Upper lobe of right lung (tissue), 1 donor: ENCODE data around the gene PPIP5K1. TPM values are rescaled to one million over a fixed set of nuclear protein-coding genes. Genes with fewer than 3 reads are reported as not detected.
A peak's percentile ranks its signal among the peaks of the same experiment; 100 is the strongest.

Experiments used
- ATAC-seq: fragments of 200-7000 bp; cut with Tn5 transposase; one replicate; pipeline ENCODE4 v1.9.1; 2020; ENCODE audit warnings: mild to moderate bottlenecking, moderate library complexity
- DNase-seq: peaks from one replicate; pipeline ENCODE4 v3.0.0-alpha.2; 2020
- H3K27ac ChIP-seq: fragments of 200-600 bp; one replicate; pipeline ENCODE4 v1.8.0; 2022
- H3K27me3 ChIP-seq: fragments of 200-600 bp; one replicate; pipeline ENCODE4 v1.8.0; 2022; ENCODE audit warnings: mild to moderate bottlenecking
- H3K36me3 ChIP-seq: fragments of 200-600 bp; one replicate; pipeline ENCODE4 v1.8.0; 2022
- H3K4me1 ChIP-seq: fragments of 200-600 bp; one replicate; pipeline ENCODE4 v1.8.0; 2022
- H3K4me3 ChIP-seq: fragments of 200-600 bp; one replicate; pipeline ENCODE4 v1.8.0; 2022; ENCODE audit warnings: mild to moderate bottlenecking
- H3K9me3 ChIP-seq: fragments of 200-600 bp; one replicate; pipeline ENCODE4 v1.8.0; 2022
- CTCF ChIP-seq: fragments of 200-600 bp; IDR thresholded peaks from one replicate; pipeline ENCODE4 v1.8.0; 2022; ENCODE audit warnings: antibody characterized with exemption
- intact Hi-C: fragments of 100-400 bp; cut with DNase I; formaldehyde crosslinking; loops from one replicate; pipeline ENCODE4 v1.11.0; 2022
- total RNA-seq: library from RNA; stranded (reverse); fragmentation: NEBNext Ultra II Directional; extraction: Animal tissue kit (Norgen Biotek cat#: 25700); gene quantifications from one replicate; pipeline ENCODE4 v1.2.1, GENCODE V29; 2021
- donor health status: DM: no; HTN: yes; CAD: no; lungs with severe emphysema.

The PPIP5K1 gene
- total RNA-seq, 1 donor from 2014 or later: 27.3 TPM

DNA sequence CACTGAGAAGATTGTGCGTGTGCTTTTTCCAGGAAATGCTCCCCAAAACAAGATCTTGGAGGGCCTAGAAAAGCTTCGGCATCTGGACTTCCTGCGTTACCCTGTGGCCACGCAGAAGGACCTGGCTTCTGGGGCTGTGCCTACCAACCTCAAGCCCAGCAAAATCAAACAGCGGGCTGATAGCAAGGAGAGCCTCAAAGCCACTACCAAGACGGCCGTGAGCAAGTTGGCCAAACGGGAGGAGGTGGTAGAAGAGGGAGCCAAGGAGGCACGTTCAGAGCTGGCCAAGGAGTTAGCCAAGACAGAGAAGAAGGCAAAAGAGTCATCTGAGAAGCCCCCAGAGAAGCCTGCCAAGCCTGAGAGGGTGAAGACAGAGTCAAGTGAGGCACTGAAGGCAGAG is 67.8 kb downstream of the PPIP5K1 start:
- no peaks in the 10 kb centered on the region for H3K27me3 ChIP-seq
- TF ChIP-seq CTCF: no peak
- no peak overlapping the region for H3K27ac ChIP-seq
- ATAC-seq (no peak), DNase-seq (no peak)
- no peaks in the 10 kb centered on the region for H3K9me3 ChIP-seq
- no peaks in the 10 kb centered on the region for H3K36me3 ChIP-seq
- intact Hi-C loops: no loop called here
- H3K4me3 ChIP-seq: no peak overlapping the region
- H3K4me1 ChIP-seq: peaks cover 6% of the 10 kb centered on the region

DNA sequence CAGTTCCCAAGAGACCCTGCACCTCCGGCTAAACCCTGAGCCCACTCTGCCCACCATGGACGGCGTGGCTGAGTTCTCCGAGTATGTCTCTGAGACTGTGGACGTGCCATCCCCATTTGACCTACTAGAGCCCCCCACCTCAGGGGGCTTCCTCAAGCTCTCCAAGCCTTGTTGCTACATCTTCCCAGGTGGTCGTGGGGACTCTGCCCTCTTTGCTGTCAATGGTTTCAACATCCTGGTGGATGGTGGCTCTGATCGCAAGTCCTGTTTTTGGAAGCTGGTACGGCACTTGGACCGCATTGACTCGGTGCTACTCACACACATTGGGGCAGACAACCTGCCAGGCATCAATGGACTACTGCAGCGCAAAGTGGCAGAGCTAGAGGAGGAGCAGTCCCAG is 68.6 kb downstream of the PPIP5K1 start:
- Histone ChIP-seq H3K9me3 (no peaks in the 10 kb centered on the region), H3K36me3 (no peaks in the 10 kb centered on the region), H3K27ac (no peak overlapping the region), H3K27me3 (no peaks in the 10 kb centered on the region), H3K4me3 (no peak overlapping the region), H3K4me1 (peaks cover 6% of the 10 kb centered on the region)
- intact Hi-C loops: no loop called here
- peak; percentile 33 for DNase-seq
- no peak for TF ChIP-seq CTCF
- no peak for ATAC-seq

- intact Hi-C loops: no loop called here
- peak; percentile 31 for DNase-seq
- Histone ChIP-seq H3K4me1 (peaks cover 6% of the 10 kb centered on the region), H3K9me3 (no peaks in the 10 kb centered on the region), H3K4me3 (no peak overlapping the region), H3K36me3 (no peaks in the 10 kb centered on the region), H3K27me3 (no peaks in the 10 kb centered on the region), H3K27ac (no peak overlapping the region)
- TF ChIP-seq CTCF: no peak
- ATAC-seq: no peak
Observed at GRCh38 chr15:43520138-43520537, 69.9 kb downstream of the PPIP5K1 start.

DNA sequence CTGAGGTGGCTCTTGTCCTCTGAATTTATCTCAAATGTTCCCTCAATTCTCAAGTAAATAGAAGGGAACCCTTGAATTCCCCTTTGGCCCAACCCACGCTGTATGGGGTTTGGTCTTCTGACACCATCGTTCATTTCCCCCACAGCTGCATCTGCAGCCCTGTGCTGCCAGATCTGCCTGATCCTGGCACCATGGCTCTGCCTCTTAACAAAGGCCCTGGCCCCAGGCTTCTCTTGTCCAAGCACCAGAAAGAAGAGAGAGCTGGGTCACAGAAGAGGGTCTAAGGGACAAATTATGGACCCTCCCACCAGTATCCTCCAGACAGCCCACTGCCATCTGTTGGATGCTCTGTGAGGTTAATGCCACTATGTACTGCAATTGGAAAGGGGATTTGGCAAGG is 70.8 kb downstream of the PPIP5K1 start:
- no peak overlapping the region for H3K27ac ChIP-seq
- peak; percentile 44 for DNase-seq

GRCh38 chr15:43518197-43518761 is 71.7 kb downstream of the PPIP5K1 start:
- ATAC-seq (peak; percentile 10), DNase-seq (peak; percentile 58)
- Histone ChIP-seq H3K36me3 (no peaks in the 10 kb centered on the region), H3K27ac (no peak overlapping the region), H3K27me3 (no peaks in the 10 kb centered on the region), H3K4me1 (peaks cover 6% of the 10 kb centered on the region), H3K4me3 (peak overlapping the region; percentile 40), H3K9me3 (no peaks in the 10 kb centered on the region)
- TF ChIP-seq CTCF: no peak
- intact Hi-C loops: no loop called here

More for the DNA sequence above, 70.8 kb downstream of the PPIP5K1 start:
- Histone ChIP-seq H3K4me3 (no peak overlapping the region), H3K4me1 (peaks cover 6% of the 10 kb centered on the region), H3K9me3 (no peaks in the 10 kb centered on the region), H3K36me3 (no peaks in the 10 kb centered on the region), H3K27me3 (no peaks in the 10 kb centered on the region)
- intact Hi-C loops: no loop called here
- ATAC-seq: no peak
- TF ChIP-seq CTCF: no peak
